ENCODE measurements around the gene KLK4.

DNA sequence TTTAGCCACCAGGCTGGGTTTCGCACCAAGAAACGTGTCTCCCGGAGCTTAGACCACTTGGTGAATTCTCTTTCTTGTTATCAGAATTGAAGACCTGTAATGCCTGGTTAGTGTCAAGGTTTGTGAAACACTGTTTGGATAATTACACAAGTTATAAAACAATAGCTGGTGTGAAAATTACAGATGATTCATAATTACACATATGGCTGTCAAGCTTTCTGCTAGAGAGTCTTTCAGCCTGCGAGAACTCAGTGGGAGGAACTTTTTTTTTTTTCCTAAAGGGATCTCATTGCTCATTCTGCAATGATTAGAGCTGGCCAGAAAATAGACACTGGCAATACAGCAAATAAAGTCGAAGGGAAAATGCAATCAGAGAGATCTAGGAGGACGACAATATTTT, 13.4 kb upstream of the KLK4 start:
- TF ChIP-seq CTCF (IDR thresholded peaks at IDR 0.05; ENCODE audit: low read depth, low read length) = no peak
- no peak for TF ChIP-seq POLR2A (IDR thresholded peaks at IDR 0.05; ENCODE audit: extremely low read depth, insufficient read length)
- TF ChIP-seq, protein P1, sequence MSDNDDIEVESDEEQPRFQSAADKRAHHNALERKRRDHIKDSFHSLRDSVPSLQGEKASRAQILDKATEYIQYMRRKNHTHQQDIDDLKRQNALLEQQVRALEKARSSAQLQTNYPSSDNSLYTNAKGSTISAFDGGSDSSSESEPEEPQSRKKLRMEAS (IDR thresholded peaks at IDR 0.05; ENCODE audit: low read depth, low read length) = no peak
